Measurements from ENCODE around the gene SLC22A3.
A peak's percentile ranks its signal among the peaks of the same experiment; 100 is the strongest.

Gene SLC22A3

GRCh38 chr6:160427312-160428068 is 79.3 kb downstream of the SLC22A3 start:
- no peaks in the 10 kb centered on the region for H3K9me3 ChIP-seq (ENCODE audit: insufficient read depth, low read length)
- H3K4me1 ChIP-seq (ENCODE audit: insufficient read depth, insufficient read length): no peaks in the 10 kb centered on the region
- no peaks in the 10 kb centered on the region for H3K27me3 ChIP-seq (ENCODE audit: insufficient read depth, insufficient read length)
- H3K9ac ChIP-seq (ENCODE audit: insufficient read length, low read depth): no peak overlapping the region
- no peak for DNase-seq (ENCODE audit: low read depth, low spot score)
- no peaks in the 10 kb centered on the region for H3K36me3 ChIP-seq (ENCODE audit: insufficient read depth, insufficient read length, low read length)
- TF ChIP-seq SUZ12 (IDR thresholded peaks at IDR 0.05; ENCODE audit: extremely low read depth, insufficient read depth, insufficient read length) (no peak), YY1 (IDR thresholded peaks at IDR 0.05; ENCODE audit: insufficient read depth, insufficient read length) (no peak), ZNF274 (IDR thresholded peaks at IDR 0.05; ENCODE audit: low read depth, low read length) (no peak)
- no peak overlapping the region for H3K4me3 ChIP-seq (ENCODE audit: insufficient read length, low read depth)

GRCh38 chr6:160428069-160428430 is 79.9 kb downstream of the SLC22A3 start:
- Histone ChIP-seq H3K27me3 (ENCODE audit: insufficient read depth, insufficient read length) (no peaks in the 10 kb centered on the region), H3K4me3 (ENCODE audit: insufficient read length, low read depth) (no peak overlapping the region), H3K4me1 (ENCODE audit: insufficient read depth, insufficient read length) (no peaks in the 10 kb centered on the region), H3K9ac (ENCODE audit: insufficient read length, low read depth) (no peak overlapping the region), H3K9me3 (ENCODE audit: insufficient read depth, low read length) (no peaks in the 10 kb centered on the region), H3K36me3 (ENCODE audit: insufficient read depth, insufficient read length, low read length) (no peaks in the 10 kb centered on the region)
- no peak for DNase-seq (ENCODE audit: low read depth, low spot score)
- TF ChIP-seq ZNF274 (IDR thresholded peaks at IDR 0.05; ENCODE audit: low read depth, low read length) (no peak), YY1 (IDR thresholded peaks at IDR 0.05; ENCODE audit: insufficient read depth, insufficient read length) (no peak), SUZ12 (IDR thresholded peaks at IDR 0.05; ENCODE audit: extremely low read depth, insufficient read depth, insufficient read length) (no peak)

- Histone ChIP-seq H3K4me3 (ENCODE audit: insufficient read length, low read depth) (no peak overlapping the region), H3K36me3 (ENCODE audit: insufficient read depth, insufficient read length, low read length) (no peaks in the 10 kb centered on the region), H3K4me1 (ENCODE audit: insufficient read depth, insufficient read length) (no peaks in the 10 kb centered on the region), H3K9ac (ENCODE audit: insufficient read length, low read depth) (no peak overlapping the region), H3K9me3 (ENCODE audit: insufficient read depth, low read length) (no peaks in the 10 kb centered on the region), H3K27me3 (ENCODE audit: insufficient read depth, insufficient read length) (no peaks in the 10 kb centered on the region)
- TF ChIP-seq ZNF274 (IDR thresholded peaks at IDR 0.05; ENCODE audit: low read depth, low read length) (no peak), SUZ12 (IDR thresholded peaks at IDR 0.05; ENCODE audit: extremely low read depth, insufficient read depth, insufficient read length) (no peak), YY1 (IDR thresholded peaks at IDR 0.05; ENCODE audit: insufficient read depth, insufficient read length) (no peak)
- DNase-seq (ENCODE audit: low read depth, low spot score): peak; percentile 3
Measured at GRCh38 chr6:160428818-160429619, 80.8 kb downstream of the SLC22A3 start.

GRCh38 chr6:160429620-160429895 is 81.4 kb downstream of the SLC22A3 start:
- Histone ChIP-seq H3K27me3 (ENCODE audit: insufficient read depth, insufficient read length) (no peaks in the 10 kb centered on the region), H3K9me3 (ENCODE audit: insufficient read depth, low read length) (no peaks in the 10 kb centered on the region), H3K9ac (ENCODE audit: insufficient read length, low read depth) (no peak overlapping the region), H3K4me1 (ENCODE audit: insufficient read depth, insufficient read length) (no peaks in the 10 kb centered on the region), H3K4me3 (ENCODE audit: insufficient read length, low read depth) (no peak overlapping the region), H3K36me3 (ENCODE audit: insufficient read depth, insufficient read length, low read length) (no peaks in the 10 kb centered on the region)
- DNase-seq (ENCODE audit: low read depth, low spot score): no peak
- no peak for TF ChIP-seq SUZ12 (IDR thresholded peaks at IDR 0.05; ENCODE audit: extremely low read depth, insufficient read depth, insufficient read length)
- no peak for TF ChIP-seq YY1 (IDR thresholded peaks at IDR 0.05; ENCODE audit: insufficient read depth, insufficient read length)
- TF ChIP-seq ZNF274 (IDR thresholded peaks at IDR 0.05; ENCODE audit: low read depth, low read length): no peak

- H3K9ac ChIP-seq (ENCODE audit: insufficient read length, low read depth): no peak overlapping the region
- TF ChIP-seq SUZ12 (IDR thresholded peaks at IDR 0.05; ENCODE audit: extremely low read depth, insufficient read depth, insufficient read length) (no peak), YY1 (IDR thresholded peaks at IDR 0.05; ENCODE audit: insufficient read depth, insufficient read length) (no peak), ZNF274 (IDR thresholded peaks at IDR 0.05; ENCODE audit: low read depth, low read length) (no peak)
- DNase-seq (ENCODE audit: low read depth, low spot score): no peak
- H3K4me3 ChIP-seq (ENCODE audit: insufficient read length, low read depth): no peak overlapping the region
- no peaks in the 10 kb centered on the region for H3K9me3 ChIP-seq (ENCODE audit: insufficient read depth, low read length)
- no peaks in the 10 kb centered on the region for H3K36me3 ChIP-seq (ENCODE audit: insufficient read depth, insufficient read length, low read length)
- no peaks in the 10 kb centered on the region for H3K27me3 ChIP-seq (ENCODE audit: insufficient read depth, insufficient read length)
- no peaks in the 10 kb centered on the region for H3K4me1 ChIP-seq (ENCODE audit: insufficient read depth, insufficient read length)
Measured at GRCh38 chr6:160430203-160430602, 82.0 kb downstream of the SLC22A3 start.

GRCh38 chr6:160430751-160431150 is 82.6 kb downstream of the SLC22A3 start:
- H3K9me3 ChIP-seq (ENCODE audit: insufficient read depth, low read length): no peaks in the 10 kb centered on the region
- no peak overlapping the region for H3K9ac ChIP-seq (ENCODE audit: insufficient read length, low read depth)
- no peaks in the 10 kb centered on the region for H3K36me3 ChIP-seq (ENCODE audit: insufficient read depth, insufficient read length, low read length)
- no peak overlapping the region for H3K4me3 ChIP-seq (ENCODE audit: insufficient read length, low read depth)
- H3K27me3 ChIP-seq (ENCODE audit: insufficient read depth, insufficient read length): no peaks in the 10 kb centered on the region
- no peaks in the 10 kb centered on the region for H3K4me1 ChIP-seq (ENCODE audit: insufficient read depth, insufficient read length)
- no peak for DNase-seq (ENCODE audit: low read depth, low spot score)
- TF ChIP-seq SUZ12 (IDR thresholded peaks at IDR 0.05; ENCODE audit: extremely low read depth, insufficient read depth, insufficient read length) (no peak), YY1 (IDR thresholded peaks at IDR 0.05; ENCODE audit: insufficient read depth, insufficient read length) (no peak), ZNF274 (IDR thresholded peaks at IDR 0.05; ENCODE audit: low read depth, low read length) (no peak)

GRCh38 chr6:160431226-160431625 is 83.0 kb downstream of the SLC22A3 start:
- H3K9ac ChIP-seq (ENCODE audit: insufficient read length, low read depth): no peak overlapping the region
- no peak for TF ChIP-seq ZNF274 (IDR thresholded peaks at IDR 0.05; ENCODE audit: low read depth, low read length)
- no peak for TF ChIP-seq SUZ12 (IDR thresholded peaks at IDR 0.05; ENCODE audit: extremely low read depth, insufficient read depth, insufficient read length)
- no peak for TF ChIP-seq YY1 (IDR thresholded peaks at IDR 0.05; ENCODE audit: insufficient read depth, insufficient read length)
- no peaks in the 10 kb centered on the region for H3K36me3 ChIP-seq (ENCODE audit: insufficient read depth, insufficient read length, low read length)
- H3K27me3 ChIP-seq (ENCODE audit: insufficient read depth, insufficient read length): no peaks in the 10 kb centered on the region
- no peak for DNase-seq (ENCODE audit: low read depth, low spot score)
- H3K9me3 ChIP-seq (ENCODE audit: insufficient read depth, low read length): no peaks in the 10 kb centered on the region
- no peaks in the 10 kb centered on the region for H3K4me1 ChIP-seq (ENCODE audit: insufficient read depth, insufficient read length)
- no peak overlapping the region for H3K4me3 ChIP-seq (ENCODE audit: insufficient read length, low read depth)
